DMS153 treated with DMSO at 0.1 percent for 48 hours (cell line): Measurements from ENCODE around the gene C10orf120.
A peak's percentile ranks its signal among the peaks of the same experiment; 100 is the strongest.

Experiments used
- DNase-seq: peaks from one replicate; lab custom pipeline; 2025; ENCODE audit not compliant: unreplicated experiment; lab: John Stamatoyannopoulos, UW

The C10orf120 gene

DNA sequence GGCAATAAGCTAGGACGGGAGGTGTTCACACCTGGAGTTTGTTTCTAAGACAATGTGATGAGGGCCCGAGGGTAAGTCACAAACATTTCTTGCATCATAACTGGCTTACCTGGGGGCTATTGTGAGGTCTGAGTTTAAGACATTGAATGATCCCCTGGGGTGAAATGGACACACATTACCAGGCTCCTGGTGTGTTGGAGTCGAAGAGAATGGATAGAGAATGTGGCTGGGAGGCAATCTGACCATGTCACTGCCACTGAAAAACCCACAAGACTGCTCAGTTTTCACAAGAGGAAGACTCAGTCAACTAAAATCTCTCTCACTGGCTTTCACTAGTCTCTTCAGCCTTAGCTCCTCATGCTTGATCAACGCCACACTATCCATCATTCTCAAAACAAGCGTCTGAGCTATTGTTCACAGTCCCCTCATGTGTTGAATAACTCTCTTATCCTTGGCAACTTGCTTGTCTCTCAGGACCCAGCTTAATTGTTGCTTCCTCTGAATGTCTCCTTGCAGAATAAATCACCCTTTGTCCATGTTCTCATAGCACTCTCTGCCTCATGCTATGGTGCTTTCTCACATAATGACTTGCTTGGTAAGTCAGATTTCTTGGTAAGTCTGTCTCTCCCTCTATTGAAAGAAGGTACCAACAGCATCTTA lies at the start of gene C10orf120:
Gene C10orf120, minus strand, starts transcription at position 51 of the 660 bp plus-strand sequence. CDS start 56 bp downstream, outside the sequence.
- DNase-seq, result no peak

DNA sequence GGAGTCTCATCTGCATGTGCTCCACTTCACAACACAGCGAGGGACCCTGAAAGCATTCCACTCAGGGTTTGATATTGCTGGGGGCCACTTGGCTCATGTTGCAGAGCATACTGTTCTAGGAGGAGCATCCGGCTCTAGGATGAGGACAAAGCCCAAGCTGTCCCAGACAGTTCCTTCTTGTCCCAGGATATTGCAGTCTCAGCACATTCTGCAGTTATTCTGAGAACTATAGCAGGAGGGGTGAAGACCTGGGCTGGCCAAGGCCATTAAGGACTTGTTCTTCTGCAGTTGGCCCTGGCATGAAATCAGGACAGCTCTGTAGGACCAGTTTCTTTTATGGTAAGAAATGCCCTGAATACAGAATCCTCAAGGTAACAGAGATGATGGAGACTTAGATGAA lies 48.9 kb upstream of the C10orf120 start:
- no peak for DNase-seq

DNA sequence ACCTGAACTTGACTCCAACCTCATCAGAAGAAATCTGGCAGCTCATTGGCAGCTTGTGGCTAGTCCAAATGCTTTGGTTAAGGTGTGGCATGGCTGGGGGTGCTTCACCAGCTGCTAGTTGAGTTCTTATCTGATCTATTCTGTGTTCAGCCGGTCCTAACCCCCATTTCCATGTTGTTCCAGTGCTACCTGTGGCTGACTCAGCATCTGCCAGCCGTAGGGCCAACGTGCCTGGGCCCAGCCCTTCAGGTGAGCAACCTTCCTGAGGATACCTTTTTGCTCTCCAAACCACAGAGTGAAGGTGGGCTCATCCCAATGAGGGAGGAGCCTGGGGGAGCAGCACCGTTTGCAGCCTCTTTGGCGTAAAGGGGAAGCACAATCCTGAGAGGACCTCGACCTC lies 46.8 kb upstream of the C10orf120 start:
- DNase-seq, result no peak

DNA sequence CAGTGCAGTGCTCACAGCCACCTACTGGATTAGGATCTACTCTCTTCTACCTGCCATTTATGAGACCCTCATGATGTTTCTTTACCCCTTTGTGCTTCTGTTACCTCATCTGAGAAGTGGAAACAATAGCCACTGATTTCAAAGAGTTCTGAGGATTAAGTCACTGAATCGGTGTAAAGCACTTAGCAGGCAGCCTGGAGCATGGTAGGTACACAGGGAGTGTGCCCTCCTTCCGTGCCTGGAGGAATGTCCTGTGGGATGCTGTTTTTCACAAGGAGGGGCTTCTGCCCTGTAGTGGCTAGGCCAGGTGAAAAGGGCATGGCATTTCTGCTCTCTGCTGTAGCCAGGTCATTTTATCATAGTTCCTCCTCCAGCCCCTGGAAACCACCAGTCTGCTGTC lies 44.6 kb upstream of the C10orf120 start:
- DNase-seq, result no peak

DNA sequence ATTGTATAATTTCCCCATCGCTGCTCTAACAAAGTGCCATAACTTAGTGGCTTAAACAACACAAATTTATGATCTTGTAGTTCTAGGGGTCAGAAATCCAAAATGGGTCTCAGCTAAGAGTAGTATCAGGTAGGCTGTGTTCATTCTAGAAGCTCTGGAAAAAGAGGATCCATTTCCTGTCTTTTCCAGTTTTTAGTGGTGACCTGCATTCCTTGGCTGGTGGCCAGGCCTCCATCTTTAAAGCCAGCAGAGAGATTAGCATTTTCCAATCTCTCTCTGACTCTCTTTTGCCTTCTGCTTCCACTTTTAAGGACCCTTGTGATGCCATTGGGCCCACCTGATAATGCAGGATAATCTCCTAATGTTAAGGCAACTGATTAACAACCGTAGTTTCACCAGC lies 41.0 kb upstream of the C10orf120 start:
- peak; percentile 4 for DNase-seq

DNA sequence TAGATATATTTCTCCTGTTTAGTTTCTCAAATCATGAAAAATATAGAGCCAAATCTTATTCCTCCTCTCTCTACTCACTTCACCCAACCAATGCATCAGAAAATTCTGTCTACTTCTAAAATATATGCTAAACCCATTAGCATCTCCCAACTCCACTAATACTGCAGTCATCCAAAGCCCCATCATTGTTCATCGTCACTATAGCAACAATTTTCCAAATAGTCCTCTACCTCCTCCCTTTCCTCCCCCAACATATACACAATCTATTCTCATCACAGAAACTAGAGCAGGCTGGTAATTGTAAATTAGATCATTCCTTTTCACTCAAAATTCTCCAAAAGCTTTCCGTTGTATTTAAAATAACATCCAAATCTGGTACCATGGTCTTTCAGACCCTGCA lies 38.4 kb upstream of the C10orf120 start:
- DNase-seq, result no peak

DNA sequence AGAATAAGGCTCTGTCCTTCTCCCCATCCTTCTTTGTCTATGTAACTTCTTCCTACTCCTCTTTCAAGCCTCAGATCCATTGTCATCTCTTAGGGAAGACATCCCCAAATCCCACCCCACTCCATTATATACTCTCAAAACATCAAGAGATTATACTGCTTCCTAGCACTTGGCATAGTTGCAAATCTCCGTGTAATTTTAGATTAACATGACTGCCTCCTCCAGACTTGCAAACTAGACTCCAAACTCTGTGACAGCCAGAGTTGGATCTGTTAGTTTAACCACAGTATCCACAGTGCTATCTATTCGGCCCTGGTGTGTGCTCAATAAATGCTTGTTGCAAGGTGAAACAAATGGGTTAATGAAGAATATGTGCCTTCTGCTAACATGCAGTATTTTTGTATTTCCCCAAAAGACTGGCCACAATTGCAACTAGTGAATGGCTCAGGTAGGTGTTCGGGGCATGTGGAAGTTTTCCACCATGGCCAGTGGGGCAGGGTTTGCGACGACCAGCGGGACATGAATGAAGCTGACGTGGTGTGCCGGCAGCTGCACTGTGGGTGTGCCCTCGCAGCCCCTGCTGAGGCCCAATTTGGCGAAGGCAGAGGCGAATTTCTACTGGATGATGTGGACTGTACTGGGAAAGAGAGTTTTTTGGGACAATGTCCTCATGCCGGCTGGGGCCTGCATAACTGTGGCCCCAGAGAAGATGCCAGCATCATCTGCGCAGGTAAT lies 34.5 kb upstream of the C10orf120 start:
- DNase-seq, result no peak

DNA sequence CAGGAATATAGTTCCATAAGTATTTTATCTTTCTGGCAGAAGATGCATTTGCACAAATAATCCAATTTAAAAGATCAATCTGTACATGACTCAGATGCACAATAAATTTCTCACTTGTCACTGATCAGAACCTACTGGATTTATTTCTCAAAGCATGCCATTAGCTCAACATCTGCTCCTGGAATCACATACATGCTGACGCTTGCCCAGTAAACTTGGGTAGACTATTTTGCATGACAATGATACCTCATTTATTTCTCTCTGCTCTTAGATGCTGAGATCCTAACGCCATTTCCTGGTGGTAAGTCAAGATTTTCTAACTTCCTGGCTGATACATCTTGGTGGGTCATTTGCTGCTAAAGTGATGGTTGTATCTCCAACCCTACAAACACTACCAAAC lies 33.8 kb upstream of the C10orf120 start:
- no peak for DNase-seq

DNA sequence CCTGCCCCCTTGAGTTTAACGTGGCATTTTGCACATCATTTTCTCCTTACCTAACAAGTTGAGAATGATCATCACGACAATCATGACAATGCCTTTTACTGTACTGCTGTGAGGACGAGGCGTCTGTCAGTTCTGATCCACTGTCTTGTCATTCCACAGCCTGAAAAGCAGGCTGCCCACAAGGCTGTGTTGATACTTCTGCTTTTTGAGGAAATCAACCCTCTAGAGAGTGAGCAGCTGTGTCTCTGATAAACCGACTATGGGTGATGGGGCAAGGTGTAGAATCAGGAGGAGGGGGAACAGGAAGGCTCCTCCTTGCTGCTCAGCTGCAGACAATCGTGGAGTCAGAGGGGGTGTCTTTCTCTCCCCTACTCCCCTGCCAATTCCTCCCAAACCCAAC lies 30.6 kb upstream of the C10orf120 start:
- DNase-seq, result no peak

DNA sequence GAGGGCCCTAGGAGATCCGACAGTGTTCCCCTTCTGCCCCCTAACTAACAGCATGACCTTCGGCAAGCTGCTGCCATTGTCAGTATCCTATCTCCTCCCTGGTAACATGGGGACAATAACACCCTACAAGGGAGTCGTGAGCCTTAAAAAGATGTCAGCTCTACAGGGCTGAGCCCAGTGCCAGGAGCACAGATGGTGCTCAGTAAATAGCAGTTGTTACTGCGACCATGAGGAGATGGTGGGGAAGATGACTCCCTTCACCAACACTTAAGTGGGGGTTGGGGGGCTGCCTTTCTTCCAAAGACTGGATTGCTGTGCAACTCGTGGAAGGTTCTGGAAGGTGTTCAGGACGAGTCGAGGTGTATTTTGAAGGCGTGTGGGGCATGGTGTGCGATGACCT lies 29.5 kb upstream of the C10orf120 start:
- DNase-seq, result no peak

DNA sequence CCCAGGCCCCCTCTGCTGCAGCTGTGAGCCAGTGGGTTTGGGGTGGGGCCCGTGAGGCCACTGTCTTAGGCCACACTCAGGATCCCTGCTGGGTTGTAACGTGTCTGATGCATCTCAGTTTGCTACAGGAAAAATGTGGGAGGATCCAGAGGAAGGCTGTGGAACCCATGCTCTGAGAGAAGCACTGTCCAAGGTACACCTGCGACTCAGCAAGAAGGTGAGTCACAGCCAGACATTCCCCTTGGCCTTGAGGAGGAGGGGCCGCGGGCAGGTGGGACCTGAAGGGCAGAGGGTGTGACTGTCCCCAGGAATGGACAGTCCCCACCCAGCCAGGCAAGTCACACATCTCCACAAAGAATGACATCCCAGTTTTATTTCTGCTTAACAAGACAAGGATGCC lies 27.8 kb upstream of the C10orf120 start:
- DNase-seq, result no peak

DNA sequence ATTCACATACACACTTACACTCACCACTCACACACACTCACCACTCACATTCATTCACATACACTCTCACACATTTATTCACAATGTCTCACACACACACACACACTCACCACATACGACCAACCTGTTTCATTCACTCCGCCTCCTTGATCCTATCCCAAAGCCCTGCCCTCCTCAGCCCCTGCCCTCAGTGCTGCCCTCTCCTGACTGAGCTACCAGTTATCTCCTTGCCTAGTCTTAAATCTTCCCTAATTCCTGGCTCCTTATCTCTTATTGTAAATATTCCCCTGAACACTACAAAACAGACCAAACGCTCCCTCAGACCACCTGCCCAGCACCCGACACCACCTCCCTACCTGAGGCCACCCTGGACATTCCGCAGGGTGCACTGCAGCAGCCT lies 26.1 kb upstream of the C10orf120 start:
- no peak for DNase-seq

DNA sequence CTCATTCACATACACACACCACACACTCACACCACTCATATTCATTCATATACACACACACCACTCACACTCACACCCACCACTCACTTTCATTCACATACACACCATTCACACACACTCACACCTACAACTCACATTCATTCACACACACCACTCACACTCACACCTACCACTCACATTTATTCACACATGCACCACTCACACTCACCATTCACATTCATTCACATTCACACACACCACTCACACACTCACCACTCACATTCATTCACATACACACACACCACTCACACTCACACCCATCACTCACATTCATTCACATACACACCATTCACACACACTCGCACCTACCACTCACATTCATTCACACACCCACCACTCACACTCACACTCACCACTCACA lies 25.4 kb upstream of the C10orf120 start:
- DNase-seq, result no peak

DNA sequence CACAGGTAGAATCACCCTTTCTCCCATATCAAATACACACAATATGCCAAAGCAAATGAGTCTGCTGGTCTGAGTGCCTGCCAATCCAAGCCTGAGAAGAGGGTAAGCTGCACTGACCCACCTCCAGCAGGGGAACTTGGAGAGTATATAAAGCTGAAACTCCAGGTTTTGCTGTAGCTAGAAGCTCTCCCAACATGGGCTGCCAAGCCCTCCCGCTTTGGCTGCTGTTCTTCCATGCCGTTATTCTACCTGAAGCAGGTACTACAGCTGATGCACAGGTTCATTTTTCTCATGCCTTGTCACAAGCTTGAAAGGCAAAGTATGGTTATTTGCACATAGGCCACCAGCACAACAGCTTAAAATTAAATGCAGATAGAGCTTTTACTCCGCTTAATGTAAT lies 21.5 kb upstream of the C10orf120 start:
- no peak for DNase-seq

DNA sequence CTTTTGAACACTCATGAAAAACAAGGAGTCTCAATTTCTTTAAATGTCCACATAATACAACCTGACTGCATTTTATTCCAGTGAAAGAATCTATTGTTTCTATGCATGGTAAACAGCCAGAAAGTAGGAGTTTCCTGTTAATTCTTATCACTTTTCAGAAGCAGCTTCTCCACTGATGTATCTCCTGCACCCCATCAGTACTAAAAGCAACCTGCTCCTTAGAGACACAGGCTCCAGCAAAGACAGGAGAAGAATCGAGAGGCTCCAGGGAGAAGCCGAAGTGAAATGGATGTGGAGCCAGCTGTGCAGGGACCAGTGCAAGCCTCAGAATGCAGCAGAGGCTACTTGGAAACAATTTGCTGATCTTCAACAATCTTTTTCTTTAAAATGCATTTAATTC lies 16.4 kb upstream of the C10orf120 start:
- no peak for DNase-seq

DNA sequence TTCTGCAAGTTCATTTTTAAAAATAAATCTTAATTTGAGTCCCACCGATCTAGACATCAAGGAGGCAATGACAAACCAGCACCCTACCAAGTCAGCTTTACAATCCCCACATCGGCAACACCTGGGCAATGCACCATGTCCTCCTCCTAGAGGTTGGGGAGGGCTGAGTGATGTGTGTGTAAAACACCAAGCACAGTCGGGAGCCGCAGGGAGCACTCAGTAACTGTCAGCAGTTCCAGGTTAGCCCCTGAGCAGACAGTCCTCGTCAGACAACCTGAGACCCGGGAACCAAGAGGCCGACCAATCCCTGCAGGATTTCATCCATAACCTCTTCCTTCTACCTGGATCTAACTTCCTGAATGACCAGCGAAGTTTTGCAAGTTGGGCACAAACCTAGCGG lies 15.9 kb upstream of the C10orf120 start:
- no peak for DNase-seq

DNA sequence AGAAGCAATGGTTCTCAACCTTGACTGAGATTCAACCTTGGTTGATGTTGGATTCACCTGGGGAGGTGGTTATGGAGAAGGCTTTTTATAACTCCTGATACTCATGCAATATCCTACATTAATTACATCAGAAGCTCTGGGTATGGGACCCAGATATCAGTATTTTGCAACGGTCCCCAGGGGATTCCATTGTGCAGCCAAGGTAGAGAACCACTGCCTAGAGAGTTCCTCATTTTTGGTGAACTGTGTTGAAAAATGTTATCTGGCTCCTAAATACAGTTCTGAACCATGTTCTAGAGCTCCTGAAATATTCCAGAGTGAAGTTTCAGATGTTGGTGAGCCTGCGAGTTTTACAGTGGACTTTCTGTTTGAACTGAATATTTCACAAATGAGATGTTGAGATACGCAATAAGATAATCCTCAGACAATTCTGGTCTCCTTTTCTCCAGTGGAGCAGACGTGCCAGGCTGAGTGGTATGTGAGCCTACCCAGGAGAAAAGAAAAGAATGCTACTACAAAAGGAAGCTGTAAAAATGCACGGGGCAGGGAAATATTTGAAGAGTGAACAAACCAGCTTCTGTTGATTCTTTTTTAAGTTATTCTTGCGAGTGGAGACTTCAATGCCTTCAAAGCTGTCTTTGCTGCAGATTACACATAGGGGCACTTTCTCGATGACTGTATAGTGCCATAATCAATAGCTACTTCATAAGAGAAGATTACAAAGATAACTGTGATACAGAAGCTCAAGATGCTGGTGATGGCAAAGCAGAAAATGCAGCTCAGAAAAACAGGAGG lies 13.6 kb upstream of the C10orf120 start:
- no peak for DNase-seq

DNA sequence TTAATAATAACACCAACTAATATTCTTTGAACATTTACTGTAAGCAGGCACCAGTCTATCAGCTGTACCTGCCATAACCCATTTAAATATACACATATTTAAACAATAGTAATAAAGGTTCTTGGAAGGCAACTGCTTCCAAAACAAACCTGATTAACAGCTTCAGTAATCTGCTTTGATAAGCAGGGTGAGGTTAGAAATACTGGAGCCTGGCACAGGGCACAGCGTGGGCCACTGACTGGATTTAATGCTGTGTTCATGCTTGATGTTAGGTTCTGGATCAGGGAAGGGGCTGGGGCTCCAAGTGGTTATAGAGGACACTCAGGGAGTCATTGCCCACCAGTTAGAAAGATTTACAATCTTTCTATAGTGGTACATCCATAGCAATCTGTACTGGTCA lies 10.9 kb upstream of the C10orf120 start:
- DNase-seq, result no peak

DNA sequence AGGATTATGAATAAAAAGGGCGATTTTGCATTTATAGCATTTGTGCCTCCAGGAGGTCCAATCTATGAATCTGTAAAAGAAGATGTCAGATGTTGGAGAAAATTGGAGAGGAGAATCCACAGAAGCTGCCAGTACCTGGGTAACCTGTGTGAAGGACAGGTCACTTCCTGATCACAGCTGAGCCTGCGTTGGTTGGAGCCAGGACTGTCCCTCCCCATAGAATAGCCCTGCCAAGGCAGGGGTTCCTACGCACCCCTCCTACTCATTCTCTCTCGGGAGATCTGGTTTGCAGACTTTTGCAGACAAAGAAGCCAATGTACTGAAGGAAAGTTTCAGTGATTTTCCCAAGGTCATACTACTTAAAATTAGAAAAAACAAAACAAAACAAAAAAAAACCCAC lies 10.3 kb upstream of the C10orf120 start:
- no peak for DNase-seq

DNA sequence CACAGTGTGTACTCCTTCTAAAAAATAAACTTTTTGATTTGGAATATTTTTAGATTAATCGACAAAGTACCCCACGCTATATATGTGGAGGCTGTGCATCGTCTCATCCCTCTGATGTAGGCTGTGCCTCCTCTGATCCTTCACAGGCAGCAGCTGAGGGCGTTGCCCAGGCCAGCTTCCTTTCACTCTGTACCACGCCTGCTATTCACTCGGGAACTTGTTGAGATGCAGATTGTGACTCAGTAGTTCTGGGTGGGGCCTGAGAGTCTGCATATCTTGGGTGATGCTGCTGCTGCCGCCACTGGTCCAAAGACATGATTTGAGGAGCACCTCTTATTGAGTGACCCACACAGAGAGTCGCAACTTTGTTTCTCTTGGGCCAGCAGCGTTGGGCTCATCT lies 7.9 kb upstream of the C10orf120 start:
- DNase-seq, result no peak

DNA sequence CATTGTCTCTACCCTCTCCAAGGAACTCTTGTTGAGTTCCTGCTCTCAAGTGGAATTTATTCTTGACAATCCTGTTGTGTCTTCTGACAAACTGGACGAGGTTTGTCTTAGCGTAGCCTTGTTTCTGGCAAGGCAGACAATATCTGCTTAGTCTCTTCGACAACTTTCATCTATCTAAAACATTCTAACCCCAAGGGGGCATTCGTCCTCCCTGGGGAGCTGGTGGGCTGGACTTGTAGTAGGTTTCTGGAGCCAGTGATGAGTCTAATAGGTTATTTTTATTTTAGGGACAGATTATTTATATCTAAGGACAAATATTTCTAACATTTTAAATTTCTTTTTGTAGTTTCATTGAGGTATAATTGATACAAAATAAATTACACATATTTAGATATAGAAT lies 7.3 kb upstream of the C10orf120 start:
- DNase-seq, result no peak

DNA sequence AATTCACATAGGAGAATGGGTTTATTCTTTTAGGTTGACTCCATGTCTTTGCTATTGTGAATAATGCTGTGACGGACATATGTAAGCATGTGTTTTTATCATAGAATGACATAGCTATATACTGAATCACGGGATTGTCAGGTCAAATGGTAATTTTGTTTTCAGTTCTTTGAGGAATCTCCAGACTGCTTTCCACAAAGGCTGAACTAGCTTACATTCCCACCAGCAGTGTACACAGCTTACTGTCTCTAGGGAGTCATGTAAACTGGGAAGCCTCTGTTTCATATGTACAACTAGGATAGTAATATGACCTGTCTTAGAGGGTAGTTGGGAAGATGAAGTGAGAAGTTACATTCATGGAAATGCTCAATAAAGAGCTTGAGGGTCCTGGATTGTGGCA lies 6.8 kb upstream of the C10orf120 start:
- DNase-seq, result no peak
